Lung (tissue), 12 donors: ENCODE results near the gene WDR46. TPM values are rescaled to one million over a fixed set of nuclear protein-coding genes. Genes with fewer than 3 reads are reported as not detected.

ENCODE experiments used
- ATAC-seq: fragments of 200-7000 bp; cut with Tn5 transposase; one replicate; pipeline ENCODE4 v1.9.1; 2020; ENCODE audit warnings: moderate number of reproducible peaks; ENCODE audit not compliant: insufficient read depth, low FRiP score
- DNase-seq, 3 donors: peaks; one replicate each; pipeline ENCODE4 v3.0.0-alpha.2; 2013 to 2017
- H3K27ac ChIP-seq, 2 donors: one replicate each; pipeline ENCODE4 v1.5.1; 2013; ENCODE audit warnings: mild to moderate bottlenecking in 2 of 2, moderate library complexity in 2 of 2, control low read depth in 1 of 2, inconsistent platforms in 1 of 2, low read depth in 1 of 2, low read length in 1 of 2
- H3K27me3 ChIP-seq, 3 donors: one replicate each; pipeline ENCODE4 v1.5.1; 2013; ENCODE audit warnings: low read length in 2 of 3; ENCODE audit not compliant: control insufficient read depth in 3 of 3, insufficient read depth in 3 of 3
- H3K36me3 ChIP-seq, 4 donors: one replicate each; pipeline ENCODE4 v1.5.1; 2013; ENCODE audit warnings: low read length in 4 of 4, mild to moderate bottlenecking in 1 of 4, moderate library complexity in 1 of 4; ENCODE audit not compliant: control insufficient read depth in 4 of 4, insufficient read depth in 4 of 4
- H3K4me1 ChIP-seq, 5 donors: one replicate each; pipeline ENCODE4 v1.5.1; 2013; ENCODE audit warnings: low read length in 5 of 5, mild to moderate bottlenecking in 2 of 5, moderate library complexity in 1 of 5; ENCODE audit not compliant: control insufficient read depth in 5 of 5, insufficient read depth in 5 of 5
- H3K4me3 ChIP-seq: one replicate; pipeline ENCODE4 v1.5.1; 2013; ENCODE audit warnings: mild to moderate bottlenecking, control low read depth, moderate library complexity
- H3K9ac ChIP-seq, 2 donors: one replicate each; pipeline ENCODE4 v1.5.1; 2013; ENCODE audit warnings: low read length in 2 of 2, control low read depth in 1 of 2; ENCODE audit not compliant: insufficient read depth in 1 of 2
- H3K9me3 ChIP-seq, 4 donors: one replicate each; pipeline ENCODE4 v1.5.1; 2013; ENCODE audit warnings: low read length in 3 of 4, mild to moderate bottlenecking in 1 of 4, moderate library complexity in 1 of 4; ENCODE audit not compliant: control insufficient read depth in 4 of 4, insufficient read depth in 3 of 4
- WGBS, 2 donors: extraction: QIAGEN DNeasy Blood & Tissue Kit; methylation state at CpG; one replicate each; pipeline ENCODE4 v1.1.7; 2013; 5-methylcytosine and 5-hydroxymethylcytosine counted together
- polyA plus RNA-seq, 2 donors: library from polyadenylated mRNA; stranded (reverse); fragments of 200-250 nt; gene quantifications; one replicate each; pipeline ENCODE4 v1.2.1, GENCODE V29; 2013
- total RNA-seq, 2 donors: library from RNA; depleted of rRNA in 1 of 2; stranded (reverse); fragments of >200 nt in 1 of 2; gene quantifications; one replicate each; pipeline ENCODE4 v1.2.1, GENCODE V29; 2014 to 2021
- TF ChIP-seq, protein P1 (sequence below): IDR thresholded peaks from 2 replicates; pipeline ENCODE4 v1.5.1; 2012; ENCODE audit warnings: mild to moderate bottlenecking; ENCODE audit errors: control extremely low read depth, extremely low read depth
- donor health status: control.
- donor health status: control.
- donor health status: Bipolar disorder and iron deficiency.
- donor health status: healthy.
- donor health status: DM: yes; HTN: yes; CAD: no.

Gene WDR46
- total and polyA plus RNA-seq, 4 donors = 26.3 to 48.0 (median 47.4) TPM

DNA sequence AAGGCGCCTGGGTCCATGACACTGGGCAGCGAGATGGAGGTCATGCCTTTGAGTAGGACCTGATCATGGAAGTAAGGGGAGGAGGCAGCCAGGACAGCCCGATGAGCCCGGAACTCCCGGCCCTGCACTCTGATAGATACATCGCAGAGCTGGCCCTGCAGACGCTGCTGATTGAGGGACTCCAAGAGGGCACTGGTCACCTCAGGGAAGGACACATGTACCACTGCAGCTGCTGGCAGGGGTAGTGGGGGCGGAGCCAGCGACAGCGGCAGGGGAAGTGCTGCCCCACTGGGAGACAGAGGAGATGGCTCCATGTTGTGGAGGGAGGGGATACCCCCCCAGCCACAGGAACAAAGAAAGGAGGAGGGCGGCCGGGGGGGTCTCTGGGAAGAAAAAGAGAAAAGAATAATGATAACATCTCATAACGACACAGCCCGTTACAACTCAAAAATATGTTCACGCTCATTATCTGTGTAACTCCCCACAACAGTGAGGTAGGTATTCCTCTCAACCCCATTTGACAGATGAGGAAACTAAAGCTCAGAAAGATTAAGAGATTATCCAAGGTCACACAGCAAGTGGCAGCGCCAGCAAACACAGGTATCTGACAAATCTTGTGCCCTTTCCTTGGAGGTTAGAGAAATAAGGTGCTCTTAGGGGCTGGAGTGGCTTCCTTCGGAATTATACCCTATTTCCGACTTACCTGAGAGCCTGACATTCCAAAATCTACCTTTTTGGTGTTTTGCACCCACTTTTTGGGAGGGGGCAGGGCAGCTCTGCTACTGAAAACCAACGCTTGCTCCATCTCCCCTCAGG is 27.8 kb upstream of the WDR46 start:
- TF ChIP-seq, protein P1, sequence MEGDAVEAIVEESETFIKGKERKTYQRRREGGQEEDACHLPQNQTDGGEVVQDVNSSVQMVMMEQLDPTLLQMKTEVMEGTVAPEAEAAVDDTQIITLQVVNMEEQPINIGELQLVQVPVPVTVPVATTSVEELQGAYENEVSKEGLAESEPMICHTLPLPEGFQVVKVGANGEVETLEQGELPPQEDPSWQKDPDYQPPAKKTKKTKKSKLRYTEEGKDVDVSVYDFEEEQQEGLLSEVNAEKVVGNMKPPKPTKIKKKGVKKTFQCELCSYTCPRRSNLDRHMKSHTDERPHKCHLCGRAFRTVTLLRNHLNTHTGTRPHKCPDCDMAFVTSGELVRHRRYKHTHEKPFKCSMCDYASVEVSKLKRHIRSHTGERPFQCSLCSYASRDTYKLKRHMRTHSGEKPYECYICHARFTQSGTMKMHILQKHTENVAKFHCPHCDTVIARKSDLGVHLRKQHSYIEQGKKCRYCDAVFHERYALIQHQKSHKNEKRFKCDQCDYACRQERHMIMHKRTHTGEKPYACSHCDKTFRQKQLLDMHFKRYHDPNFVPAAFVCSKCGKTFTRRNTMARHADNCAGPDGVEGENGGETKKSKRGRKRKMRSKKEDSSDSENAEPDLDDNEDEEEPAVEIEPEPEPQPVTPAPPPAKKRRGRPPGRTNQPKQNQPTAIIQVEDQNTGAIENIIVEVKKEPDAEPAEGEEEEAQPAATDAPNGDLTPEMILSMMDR = no peak
- no peak for ATAC-seq
- H3K4me3 ChIP-seq = no peak overlapping the region
- peak overlapping the region in 1 of 2 donors; percentile 37 for H3K27ac ChIP-seq
- H3K9ac ChIP-seq = no peak overlapping the region
- no peaks in the 10 kb centered on the region for H3K9me3 ChIP-seq
- 73 to 83% methylated on average over 19 of the region's 19 CpGs for WGBS, 2 donors
- no peaks in the 10 kb centered on the region for H3K27me3 ChIP-seq
- DNase-seq = no peak
- peaks cover 13 to 38% (median 16%) of the 10 kb centered on the region in 5 donors for H3K4me1 ChIP-seq
- peaks cover 4 to 46% (median 30%) of the 10 kb centered on the region in 4 donors for H3K36me3 ChIP-seq

DNA sequence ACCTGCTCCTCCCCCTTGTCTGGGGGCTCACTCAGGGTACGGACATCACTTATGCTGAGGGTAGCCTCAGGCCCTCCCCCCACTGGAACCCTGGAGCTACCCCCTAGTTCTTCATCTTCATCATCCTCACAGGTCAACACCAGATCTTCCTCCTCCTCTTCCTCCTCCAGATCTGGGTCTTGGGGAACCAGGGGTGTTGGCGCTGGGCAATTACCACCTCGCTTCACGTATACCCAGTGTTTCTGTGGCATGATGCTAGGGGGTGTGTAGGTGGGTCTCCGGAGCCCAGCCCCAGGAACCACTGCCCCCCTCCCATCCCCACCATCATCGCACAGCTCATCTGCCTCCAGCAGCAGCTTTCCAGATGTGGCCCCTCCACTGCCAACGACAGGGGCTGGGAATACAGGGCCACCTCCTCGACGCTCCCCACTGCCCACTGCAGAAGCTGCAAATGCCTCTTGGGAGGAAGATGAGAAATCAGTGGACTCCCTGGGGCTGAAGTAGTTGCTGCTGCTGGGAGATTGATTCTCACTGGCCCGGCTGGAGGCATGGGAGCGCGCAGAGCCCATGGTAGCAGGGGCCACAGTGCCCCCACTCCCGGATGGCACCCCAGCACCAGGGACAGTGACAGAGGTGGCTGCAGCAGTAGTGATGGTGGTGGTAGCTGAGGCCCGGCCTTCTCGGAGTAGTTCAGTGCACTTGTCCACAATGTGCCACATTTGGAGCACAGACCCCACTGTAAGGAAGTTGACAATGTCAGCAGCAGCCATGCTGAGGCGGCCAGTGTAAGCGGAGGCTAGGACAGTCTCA is 27.0 kb upstream of the WDR46 start:
- Histone ChIP-seq H3K27ac (peak overlapping the region in 1 of 2 donors; percentile 97), H3K36me3 (peaks cover 4 to 46% (median 27%) of the 10 kb centered on the region in 4 donors), H3K4me3 (no peak overlapping the region), H3K4me1 (peaks cover 8 to 33% (median 16%) of the 10 kb centered on the region in 5 donors), H3K9ac (no peak overlapping the region), H3K9me3 (no peaks in the 10 kb centered on the region), H3K27me3 (no peaks in the 10 kb centered on the region)
- DNase-seq (no peak), ATAC-seq (no peak)
- WGBS, 2 donors = 92 to 93% methylated on average over 17 of the region's 17 CpGs
- TF ChIP-seq, protein P1 = no peak

DNA sequence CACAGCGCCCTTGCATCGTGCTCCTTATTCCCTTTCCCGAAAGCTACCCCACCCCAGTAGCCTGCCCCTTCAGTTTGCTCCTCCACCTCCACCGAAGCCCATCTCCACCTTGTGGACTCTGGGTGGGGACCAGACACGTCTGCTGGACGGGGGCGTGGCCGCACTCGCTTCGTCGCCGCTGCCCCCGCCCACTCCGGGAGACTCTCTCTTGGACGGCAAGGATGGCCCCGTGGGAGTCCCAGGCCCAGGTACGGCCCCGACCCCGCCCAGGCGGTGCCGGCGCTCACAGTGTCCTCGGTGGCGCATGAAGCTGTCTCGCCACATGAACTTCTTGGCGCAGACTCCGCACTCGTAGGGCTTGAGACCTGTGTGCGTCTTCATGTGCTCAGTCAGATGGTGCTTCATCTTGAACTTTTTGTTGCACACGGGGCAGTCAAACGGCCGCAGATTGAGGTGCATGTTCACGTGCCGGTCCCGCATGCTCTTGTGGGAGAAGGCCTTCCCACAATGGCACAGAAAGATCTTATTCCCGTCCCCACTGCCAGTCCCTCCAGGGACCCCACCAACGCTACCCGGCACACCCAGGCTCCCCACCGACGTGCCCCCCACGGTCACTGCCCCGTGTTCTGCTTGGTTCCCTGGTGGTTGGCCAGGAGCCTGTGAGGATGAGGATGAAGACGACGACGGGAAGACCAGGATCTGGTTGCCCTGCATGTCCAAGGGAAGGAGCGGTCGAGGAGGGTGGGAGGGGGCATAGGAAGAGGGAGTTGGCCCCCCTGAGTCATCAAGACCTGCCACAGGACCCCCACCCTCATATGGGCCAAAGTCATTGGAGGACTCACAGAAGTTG is 26.1 kb upstream of the WDR46 start:
- TF ChIP-seq, protein P1 = no peak
- Histone ChIP-seq H3K9ac (peak overlapping the region in 1 of 2 donors; percentile 73), H3K36me3 (peaks cover 4 to 38% (median 19%) of the 10 kb centered on the region in 4 donors), H3K27me3 (no peaks in the 10 kb centered on the region), H3K4me3 (no peak overlapping the region), H3K4me1 (peaks cover 8 to 33% (median 16%) of the 10 kb centered on the region in 5 donors), H3K27ac (peak overlapping the region; percentile 96 to 97), H3K9me3 (no peaks in the 10 kb centered on the region)
- ATAC-seq (no peak), DNase-seq (peak in 1 of 3 donors; percentile 25)
- WGBS, 2 donors = 48 to 52% methylated on average over 47 of the region's 47 CpGs
